Measurements from ENCODE around the gene ATP5F1E. TPM values are rescaled to one million over a fixed set of nuclear protein-coding genes. Genes with fewer than 3 reads are reported as not detected.

Gene ATP5F1E
- total RNA-seq, 1 donor from 2014 or later, result 67.5 TPM

DNA sequence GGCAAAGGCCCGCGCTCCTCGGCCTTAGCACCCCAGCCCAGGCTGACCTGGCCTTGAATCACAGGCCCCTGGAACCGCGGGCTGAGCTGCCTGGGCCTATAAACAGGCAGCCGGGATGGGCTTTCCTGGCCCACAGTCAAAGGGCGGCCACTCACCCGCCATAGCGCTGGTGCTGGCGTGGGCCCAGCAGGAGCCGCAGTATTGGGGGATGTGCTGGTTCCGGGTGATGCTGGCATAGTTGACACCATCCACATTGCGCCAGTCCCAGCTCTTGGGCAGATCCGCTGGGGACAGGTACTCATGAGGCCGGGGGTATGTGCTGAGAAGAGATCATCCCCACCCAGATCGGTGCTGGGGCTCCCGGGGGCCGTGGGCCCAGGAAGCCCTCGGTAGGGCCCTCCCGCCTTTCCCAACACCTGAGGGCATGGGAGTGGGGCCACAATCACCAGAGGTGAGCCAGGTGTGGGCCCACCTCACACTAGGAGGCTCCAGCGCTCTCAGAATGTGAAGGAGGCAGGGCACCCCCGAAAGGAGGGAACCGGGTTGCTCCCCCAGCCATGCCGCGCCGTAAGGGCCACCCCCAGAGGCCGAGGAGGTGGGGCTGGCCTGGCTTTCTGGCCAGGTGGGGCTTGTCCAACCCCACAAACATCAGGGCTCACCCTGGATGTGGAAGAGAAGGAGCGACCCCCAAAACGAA lies 25.8 kb downstream of the ATP5F1E start:
- H3K36me3 Mint-ChIP-seq (ENCODE audit: low read depth), result peaks cover 4% of the 10 kb centered on the region
- H3K27ac Mint-ChIP-seq (ENCODE audit: unreplicated experiment), result peak overlapping the region; percentile 61
- TF ChIP-seq, protein P1, sequence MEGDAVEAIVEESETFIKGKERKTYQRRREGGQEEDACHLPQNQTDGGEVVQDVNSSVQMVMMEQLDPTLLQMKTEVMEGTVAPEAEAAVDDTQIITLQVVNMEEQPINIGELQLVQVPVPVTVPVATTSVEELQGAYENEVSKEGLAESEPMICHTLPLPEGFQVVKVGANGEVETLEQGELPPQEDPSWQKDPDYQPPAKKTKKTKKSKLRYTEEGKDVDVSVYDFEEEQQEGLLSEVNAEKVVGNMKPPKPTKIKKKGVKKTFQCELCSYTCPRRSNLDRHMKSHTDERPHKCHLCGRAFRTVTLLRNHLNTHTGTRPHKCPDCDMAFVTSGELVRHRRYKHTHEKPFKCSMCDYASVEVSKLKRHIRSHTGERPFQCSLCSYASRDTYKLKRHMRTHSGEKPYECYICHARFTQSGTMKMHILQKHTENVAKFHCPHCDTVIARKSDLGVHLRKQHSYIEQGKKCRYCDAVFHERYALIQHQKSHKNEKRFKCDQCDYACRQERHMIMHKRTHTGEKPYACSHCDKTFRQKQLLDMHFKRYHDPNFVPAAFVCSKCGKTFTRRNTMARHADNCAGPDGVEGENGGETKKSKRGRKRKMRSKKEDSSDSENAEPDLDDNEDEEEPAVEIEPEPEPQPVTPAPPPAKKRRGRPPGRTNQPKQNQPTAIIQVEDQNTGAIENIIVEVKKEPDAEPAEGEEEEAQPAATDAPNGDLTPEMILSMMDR (IDR thresholded peaks at IDR 0.05), result no peak
- DNase-seq (ENCODE audit: low spot score), result no peak
- H3K4me1 Mint-ChIP-seq (ENCODE audit: low read depth), result peaks cover 37% of the 10 kb centered on the region
- no peaks in the 10 kb centered on the region for H3K9me3 Mint-ChIP-seq (ENCODE audit: low read depth)
- H3K27me3 Mint-ChIP-seq (ENCODE audit: low read depth), result no peaks in the 10 kb centered on the region
- peak overlapping the region; percentile 60 for H3K4me3 Mint-ChIP-seq (ENCODE audit: unreplicated experiment)

DNA sequence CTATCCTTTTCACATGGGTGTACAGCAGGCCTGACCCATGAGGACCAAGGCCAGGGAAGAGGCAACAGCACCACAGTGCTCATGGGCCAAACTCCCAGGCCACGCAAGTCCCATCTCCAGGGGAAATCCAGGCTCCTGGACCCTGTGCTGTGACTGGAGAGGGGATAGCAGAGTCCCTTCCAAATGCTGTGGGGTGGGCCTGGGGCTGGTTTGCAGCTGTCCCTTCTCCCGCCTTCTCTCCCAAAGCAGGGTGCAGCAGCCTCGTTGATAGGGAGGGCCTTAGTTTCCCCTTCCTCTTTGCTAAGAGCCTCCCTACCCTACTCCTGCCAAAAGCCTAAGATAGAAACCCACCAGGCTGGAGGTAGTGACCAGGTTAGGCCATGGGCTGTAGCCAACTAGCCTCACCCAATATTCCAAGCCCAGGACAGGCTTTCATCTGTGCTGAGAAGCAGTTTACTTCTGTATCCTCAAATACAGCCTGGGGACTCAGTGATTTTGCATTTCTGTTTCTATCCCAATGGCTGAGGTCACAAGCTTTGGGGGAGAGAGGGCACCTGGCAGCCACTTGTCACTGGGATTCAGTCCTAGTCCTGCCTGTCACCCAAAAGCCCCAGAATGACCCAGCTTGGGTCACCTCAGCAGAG lies 26.5 kb downstream of the ATP5F1E start:
- TF ChIP-seq, protein P1 (IDR thresholded peaks at IDR 0.05), result no peak
- Mint-ChIP-seq H3K27ac (ENCODE audit: unreplicated experiment) (peak overlapping the region; percentile 72), H3K9me3 (ENCODE audit: low read depth) (no peaks in the 10 kb centered on the region), H3K27me3 (ENCODE audit: low read depth) (no peaks in the 10 kb centered on the region), H3K4me1 (ENCODE audit: low read depth) (peaks cover 30% of the 10 kb centered on the region), H3K36me3 (ENCODE audit: low read depth) (peaks cover 4% of the 10 kb centered on the region), H3K4me3 (ENCODE audit: unreplicated experiment) (peak overlapping the region; percentile 60)
- DNase-seq (ENCODE audit: low spot score), result no peak

DNA sequence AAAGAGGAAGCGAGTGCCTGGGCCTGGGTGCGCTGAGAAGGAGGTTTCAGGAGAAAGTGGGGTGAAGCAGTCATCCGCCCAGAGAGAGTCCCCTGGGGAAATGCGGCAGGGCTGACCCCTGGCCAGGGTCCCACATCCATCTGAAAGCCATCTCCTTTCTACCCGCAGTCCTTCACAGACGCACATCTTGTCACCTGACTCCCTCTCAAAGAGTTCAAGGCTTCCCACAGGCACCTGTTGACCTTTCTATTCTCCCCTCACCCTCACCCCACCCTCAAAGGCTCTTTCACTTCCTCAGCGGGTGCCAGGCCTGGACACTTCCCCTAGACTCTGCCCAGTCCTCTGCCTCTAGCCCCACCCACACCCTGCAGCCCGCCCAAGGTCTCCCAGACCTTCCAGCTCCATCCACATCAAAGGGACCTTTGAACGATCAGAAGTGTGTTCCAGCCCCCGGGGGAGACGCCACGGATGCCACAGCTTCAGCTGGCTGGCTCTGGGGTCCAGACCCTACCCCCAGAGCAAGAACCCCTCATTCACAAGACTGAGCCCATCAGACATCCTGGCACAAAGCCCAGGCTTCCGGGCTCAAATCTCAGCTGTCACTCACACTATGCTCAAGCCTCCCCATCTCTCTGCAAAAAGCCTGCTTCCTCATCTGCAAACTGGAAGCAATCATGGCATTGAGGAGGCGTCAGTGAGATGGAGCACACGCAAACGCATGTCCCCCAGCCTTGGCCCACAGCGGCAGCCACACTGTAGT lies 27.2 kb downstream of the ATP5F1E start:
- peaks cover 4% of the 10 kb centered on the region for H3K36me3 Mint-ChIP-seq (ENCODE audit: low read depth)
- TF ChIP-seq, protein P1 (IDR thresholded peaks at IDR 0.05), result no peak
- H3K9me3 Mint-ChIP-seq (ENCODE audit: low read depth), result no peaks in the 10 kb centered on the region
- H3K4me1 Mint-ChIP-seq (ENCODE audit: low read depth), result peaks cover 23% of the 10 kb centered on the region
- DNase-seq (ENCODE audit: low spot score), result no peak
- peak overlapping the region; percentile 60 for H3K4me3 Mint-ChIP-seq (ENCODE audit: unreplicated experiment)
- H3K27me3 Mint-ChIP-seq (ENCODE audit: low read depth), result no peaks in the 10 kb centered on the region
- peak overlapping the region; percentile 72 for H3K27ac Mint-ChIP-seq (ENCODE audit: unreplicated experiment)

DNA sequence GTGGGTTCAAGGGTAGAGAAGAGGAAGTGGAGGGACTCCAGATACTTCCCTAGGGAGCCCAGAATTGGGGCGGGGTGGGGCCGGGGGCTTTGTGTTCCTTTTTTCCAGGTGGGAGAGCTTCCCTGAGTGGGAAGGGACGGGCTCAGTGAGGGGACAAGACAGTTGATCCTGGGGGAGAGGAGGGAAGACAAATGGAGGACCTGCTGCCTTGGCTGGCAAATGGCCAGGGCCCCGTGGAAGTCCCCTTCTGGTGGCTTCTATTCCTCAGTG lies 27.7 kb downstream of the ATP5F1E start:
- Mint-ChIP-seq H3K27ac (ENCODE audit: unreplicated experiment) (no peak overlapping the region), H3K27me3 (ENCODE audit: low read depth) (no peaks in the 10 kb centered on the region), H3K36me3 (ENCODE audit: low read depth) (peaks cover 4% of the 10 kb centered on the region), H3K4me1 (ENCODE audit: low read depth) (peaks cover 21% of the 10 kb centered on the region), H3K4me3 (ENCODE audit: unreplicated experiment) (no peak overlapping the region), H3K9me3 (ENCODE audit: low read depth) (no peaks in the 10 kb centered on the region)
- TF ChIP-seq, protein P1 (IDR thresholded peaks at IDR 0.05), result no peak
- DNase-seq (ENCODE audit: low spot score), result no peak

DNA sequence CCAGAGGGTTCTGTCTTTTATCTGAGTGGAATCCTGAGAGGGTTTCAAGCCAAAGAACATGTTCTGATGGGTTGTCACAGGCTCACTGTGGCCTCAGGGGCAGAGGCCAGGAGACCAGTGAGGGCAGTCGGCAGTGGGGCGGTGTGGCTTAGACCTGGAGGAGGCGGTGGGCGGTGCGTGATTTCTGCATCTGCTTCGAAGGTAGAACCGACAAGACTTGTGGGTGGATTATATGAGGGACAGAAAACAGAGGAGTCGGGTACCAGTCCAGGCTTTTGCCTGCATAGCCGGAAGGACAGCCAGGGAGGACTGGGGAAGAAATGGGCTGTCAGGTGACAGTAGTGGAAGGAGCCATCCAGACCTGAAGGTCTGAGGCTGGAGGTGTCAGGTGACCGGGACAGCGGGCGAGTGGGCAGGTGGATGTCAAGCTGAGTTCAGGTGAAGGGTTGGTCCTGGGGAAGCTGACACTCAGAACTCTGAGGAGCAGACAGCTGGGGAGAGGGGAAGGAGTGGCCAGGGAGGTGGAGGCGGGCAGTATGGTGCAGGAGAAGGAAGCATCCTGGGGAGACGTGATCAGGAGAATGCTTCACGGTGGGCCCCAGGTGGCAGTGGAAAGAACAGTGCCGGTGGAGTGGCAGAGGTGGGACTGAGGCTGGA lies 28.2 kb downstream of the ATP5F1E start:
- peak overlapping the region; percentile 43 for H3K27ac Mint-ChIP-seq (ENCODE audit: unreplicated experiment)
- TF ChIP-seq, protein P1 (IDR thresholded peaks at IDR 0.05), result no peak
- H3K36me3 Mint-ChIP-seq (ENCODE audit: low read depth), result peaks cover 4% of the 10 kb centered on the region
- H3K27me3 Mint-ChIP-seq (ENCODE audit: low read depth), result no peaks in the 10 kb centered on the region
- H3K4me1 Mint-ChIP-seq (ENCODE audit: low read depth), result peaks cover 21% of the 10 kb centered on the region
- no peak overlapping the region for H3K4me3 Mint-ChIP-seq (ENCODE audit: unreplicated experiment)
- H3K9me3 Mint-ChIP-seq (ENCODE audit: low read depth), result no peaks in the 10 kb centered on the region
- DNase-seq (ENCODE audit: low spot score), result no peak

Measured in chondrocyte (in vitro differentiated cells).